ENCODE results near the gene OR52E4.

DNA sequence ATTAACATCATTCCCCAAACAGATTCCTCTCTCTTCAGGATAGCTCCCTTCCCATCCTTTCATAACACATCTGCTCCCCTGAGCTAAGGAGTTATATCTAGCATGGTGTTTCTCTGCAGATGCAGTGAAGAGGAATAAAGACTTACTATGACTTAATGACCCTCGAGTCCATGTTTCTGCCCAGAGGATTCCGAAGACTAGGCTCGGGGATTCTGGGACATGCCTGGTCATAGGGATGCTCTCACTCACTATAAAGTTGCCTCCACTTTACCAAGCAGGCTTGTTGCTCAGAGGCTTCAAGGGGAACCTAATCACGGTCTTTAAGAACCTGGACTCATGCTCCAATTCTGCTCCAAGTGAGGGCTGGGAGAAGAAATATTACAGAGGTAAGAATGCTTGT is at the start of gene OR52E4:
- TF ChIP-seq, protein P1, sequence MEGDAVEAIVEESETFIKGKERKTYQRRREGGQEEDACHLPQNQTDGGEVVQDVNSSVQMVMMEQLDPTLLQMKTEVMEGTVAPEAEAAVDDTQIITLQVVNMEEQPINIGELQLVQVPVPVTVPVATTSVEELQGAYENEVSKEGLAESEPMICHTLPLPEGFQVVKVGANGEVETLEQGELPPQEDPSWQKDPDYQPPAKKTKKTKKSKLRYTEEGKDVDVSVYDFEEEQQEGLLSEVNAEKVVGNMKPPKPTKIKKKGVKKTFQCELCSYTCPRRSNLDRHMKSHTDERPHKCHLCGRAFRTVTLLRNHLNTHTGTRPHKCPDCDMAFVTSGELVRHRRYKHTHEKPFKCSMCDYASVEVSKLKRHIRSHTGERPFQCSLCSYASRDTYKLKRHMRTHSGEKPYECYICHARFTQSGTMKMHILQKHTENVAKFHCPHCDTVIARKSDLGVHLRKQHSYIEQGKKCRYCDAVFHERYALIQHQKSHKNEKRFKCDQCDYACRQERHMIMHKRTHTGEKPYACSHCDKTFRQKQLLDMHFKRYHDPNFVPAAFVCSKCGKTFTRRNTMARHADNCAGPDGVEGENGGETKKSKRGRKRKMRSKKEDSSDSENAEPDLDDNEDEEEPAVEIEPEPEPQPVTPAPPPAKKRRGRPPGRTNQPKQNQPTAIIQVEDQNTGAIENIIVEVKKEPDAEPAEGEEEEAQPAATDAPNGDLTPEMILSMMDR (conservative IDR thresholded peaks at IDR 0.05; ENCODE audit: low read depth in 2 of 2), result no peak
- TF ChIP-seq, protein P2, sequence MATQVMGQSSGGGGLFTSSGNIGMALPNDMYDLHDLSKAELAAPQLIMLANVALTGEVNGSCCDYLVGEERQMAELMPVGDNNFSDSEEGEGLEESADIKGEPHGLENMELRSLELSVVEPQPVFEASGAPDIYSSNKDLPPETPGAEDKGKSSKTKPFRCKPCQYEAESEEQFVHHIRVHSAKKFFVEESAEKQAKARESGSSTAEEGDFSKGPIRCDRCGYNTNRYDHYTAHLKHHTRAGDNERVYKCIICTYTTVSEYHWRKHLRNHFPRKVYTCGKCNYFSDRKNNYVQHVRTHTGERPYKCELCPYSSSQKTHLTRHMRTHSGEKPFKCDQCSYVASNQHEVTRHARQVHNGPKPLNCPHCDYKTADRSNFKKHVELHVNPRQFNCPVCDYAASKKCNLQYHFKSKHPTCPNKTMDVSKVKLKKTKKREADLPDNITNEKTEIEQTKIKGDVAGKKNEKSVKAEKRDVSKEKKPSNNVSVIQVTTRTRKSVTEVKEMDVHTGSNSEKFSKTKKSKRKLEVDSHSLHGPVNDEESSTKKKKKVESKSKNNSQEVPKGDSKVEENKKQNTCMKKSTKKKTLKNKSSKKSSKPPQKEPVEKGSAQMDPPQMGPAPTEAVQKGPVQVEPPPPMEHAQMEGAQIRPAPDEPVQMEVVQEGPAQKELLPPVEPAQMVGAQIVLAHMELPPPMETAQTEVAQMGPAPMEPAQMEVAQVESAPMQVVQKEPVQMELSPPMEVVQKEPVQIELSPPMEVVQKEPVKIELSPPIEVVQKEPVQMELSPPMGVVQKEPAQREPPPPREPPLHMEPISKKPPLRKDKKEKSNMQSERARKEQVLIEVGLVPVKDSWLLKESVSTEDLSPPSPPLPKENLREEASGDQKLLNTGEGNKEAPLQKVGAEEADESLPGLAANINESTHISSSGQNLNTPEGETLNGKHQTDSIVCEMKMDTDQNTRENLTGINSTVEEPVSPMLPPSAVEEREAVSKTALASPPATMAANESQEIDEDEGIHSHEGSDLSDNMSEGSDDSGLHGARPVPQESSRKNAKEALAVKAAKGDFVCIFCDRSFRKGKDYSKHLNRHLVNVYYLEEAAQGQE (IDR thresholded peaks at IDR 0.05; ENCODE audit: unreplicated experiment), result no peak
- no peak for TF ChIP-seq POLR2AphosphoS5 (IDR thresholded peaks at IDR 0.05; ENCODE audit: low read depth)
- TF ChIP-seq JUNB (IDR thresholded peaks at IDR 0.05; ENCODE audit: unreplicated experiment), result no peak
- TF ChIP-seq EZH2 (IDR thresholded peaks at IDR 0.05; ENCODE audit: low read depth, unreplicated experiment), result no peak
- TF ChIP-seq ZNF331 (CRISPR knock-in tag; IDR thresholded peaks at IDR 0.05; ENCODE audit: low read depth), result no peak
- no peak for TF ChIP-seq EZH2phosphoT487 (IDR thresholded peaks at IDR 0.05; ENCODE audit: unreplicated experiment)
- TF ChIP-seq ZNF114 (CRISPR knock-in tag; IDR thresholded peaks at IDR 0.05), result no peak
- no peak for TF ChIP-seq STAT1 (IDR thresholded peaks at IDR 0.05; ENCODE audit: unreplicated experiment)
- TF ChIP-seq, protein P3, sequence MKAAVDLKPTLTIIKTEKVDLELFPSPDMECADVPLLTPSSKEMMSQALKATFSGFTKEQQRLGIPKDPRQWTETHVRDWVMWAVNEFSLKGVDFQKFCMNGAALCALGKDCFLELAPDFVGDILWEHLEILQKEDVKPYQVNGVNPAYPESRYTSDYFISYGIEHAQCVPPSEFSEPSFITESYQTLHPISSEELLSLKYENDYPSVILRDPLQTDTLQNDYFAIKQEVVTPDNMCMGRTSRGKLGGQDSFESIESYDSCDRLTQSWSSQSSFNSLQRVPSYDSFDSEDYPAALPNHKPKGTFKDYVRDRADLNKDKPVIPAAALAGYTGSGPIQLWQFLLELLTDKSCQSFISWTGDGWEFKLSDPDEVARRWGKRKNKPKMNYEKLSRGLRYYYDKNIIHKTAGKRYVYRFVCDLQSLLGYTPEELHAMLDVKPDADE (IDR thresholded peaks at IDR 0.05), result no peak
- TF ChIP-seq CREB1 (CRISPR knock-in tag; IDR thresholded peaks at IDR 0.05; ENCODE audit: low read depth), result no peak
- TF ChIP-seq, protein P4, sequence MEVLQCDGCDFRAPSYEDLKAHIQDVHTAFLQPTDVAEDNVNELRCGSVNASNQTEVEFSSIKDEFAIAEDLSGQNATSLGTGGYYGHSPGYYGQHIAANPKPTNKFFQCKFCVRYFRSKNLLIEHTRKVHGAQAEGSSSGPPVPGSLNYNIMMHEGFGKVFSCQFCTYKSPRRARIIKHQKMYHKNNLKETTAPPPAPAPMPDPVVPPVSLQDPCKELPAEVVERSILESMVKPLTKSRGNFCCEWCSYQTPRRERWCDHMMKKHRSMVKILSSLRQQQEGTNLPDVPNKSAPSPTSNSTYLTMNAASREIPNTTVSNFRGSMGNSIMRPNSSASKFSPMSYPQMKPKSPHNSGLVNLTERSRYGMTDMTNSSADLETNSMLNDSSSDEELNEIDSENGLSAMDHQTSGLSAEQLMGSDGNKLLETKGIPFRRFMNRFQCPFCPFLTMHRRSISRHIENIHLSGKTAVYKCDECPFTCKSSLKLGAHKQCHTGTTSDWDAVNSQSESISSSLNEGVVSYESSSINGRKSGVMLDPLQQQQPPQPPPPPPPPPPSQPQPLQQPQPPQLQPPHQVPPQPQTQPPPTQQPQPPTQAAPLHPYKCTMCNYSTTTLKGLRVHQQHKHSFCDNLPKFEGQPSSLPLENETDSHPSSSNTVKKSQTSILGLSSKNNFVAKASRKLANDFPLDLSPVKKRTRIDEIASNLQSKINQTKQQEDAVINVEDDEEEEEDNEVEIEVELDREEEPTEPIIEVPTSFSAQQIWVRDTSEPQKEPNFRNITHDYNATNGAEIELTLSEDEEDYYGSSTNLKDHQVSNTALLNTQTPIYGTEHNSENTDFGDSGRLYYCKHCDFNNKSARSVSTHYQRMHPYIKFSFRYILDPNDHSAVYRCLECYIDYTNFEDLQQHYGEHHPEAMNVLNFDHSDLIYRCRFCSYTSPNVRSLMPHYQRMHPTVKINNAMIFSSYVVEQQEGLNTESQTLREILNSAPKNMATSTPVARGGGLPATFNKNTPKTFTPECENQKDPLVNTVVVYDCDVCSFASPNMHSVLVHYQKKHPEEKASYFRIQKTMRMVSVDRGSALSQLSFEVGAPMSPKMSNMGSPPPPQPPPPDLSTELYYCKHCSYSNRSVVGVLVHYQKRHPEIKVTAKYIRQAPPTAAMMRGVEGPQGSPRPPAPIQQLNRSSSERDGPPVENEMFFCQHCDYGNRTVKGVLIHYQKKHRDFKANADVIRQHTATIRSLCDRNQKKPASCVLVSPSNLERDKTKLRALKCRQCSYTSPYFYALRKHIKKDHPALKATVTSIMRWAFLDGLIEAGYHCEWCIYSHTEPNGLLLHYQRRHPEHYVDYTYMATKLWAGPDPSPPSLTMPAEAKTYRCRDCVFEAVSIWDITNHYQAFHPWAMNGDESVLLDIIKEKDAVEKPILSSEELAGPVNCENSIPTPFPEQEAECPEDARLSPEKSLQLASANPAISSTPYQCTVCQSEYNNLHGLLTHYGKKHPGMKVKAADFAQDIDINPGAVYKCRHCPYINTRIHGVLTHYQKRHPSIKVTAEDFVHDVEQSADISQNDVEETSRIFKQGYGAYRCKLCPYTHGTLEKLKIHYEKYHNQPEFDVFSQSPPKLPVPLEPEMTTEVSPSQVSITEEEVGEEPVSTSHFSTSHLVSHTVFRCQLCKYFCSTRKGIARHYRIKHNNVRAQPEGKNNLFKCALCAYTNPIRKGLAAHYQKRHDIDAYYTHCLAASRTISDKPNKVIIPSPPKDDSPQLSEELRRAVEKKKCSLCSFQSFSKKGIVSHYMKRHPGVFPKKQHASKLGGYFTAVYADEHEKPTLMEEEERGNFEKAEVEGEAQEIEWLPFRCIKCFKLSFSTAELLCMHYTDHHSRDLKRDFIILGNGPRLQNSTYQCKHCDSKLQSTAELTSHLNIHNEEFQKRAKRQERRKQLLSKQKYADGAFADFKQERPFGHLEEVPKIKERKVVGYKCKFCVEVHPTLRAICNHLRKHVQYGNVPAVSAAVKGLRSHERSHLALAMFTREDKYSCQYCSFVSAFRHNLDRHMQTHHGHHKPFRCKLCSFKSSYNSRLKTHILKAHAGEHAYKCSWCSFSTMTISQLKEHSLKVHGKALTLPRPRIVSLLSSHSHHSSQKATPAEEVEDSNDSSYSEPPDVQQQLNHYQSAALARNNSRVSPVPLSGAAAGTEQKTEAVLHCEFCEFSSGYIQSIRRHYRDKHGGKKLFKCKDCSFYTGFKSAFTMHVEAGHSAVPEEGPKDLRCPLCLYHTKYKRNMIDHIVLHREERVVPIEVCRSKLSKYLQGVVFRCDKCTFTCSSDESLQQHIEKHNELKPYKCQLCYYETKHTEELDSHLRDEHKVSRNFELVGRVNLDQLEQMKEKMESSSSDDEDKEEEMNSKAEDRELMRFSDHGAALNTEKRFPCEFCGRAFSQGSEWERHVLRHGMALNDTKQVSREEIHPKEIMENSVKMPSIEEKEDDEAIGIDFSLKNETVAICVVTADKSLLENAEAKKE (CRISPR knock-in tag; IDR thresholded peaks at IDR 0.05), result no peak
- TF ChIP-seq NANOG (IDR thresholded peaks at IDR 0.05; ENCODE audit: borderline replicate concordance), result no peak
